ENCODE data around the gene CHCHD10. TPM values are rescaled to one million over a fixed set of nuclear protein-coding genes. Genes with fewer than 3 reads are reported as not detected.
A peak's percentile ranks its signal among the peaks of the same experiment; 100 is the strongest.

CHCHD10 gene
- total and polyA plus RNA-seq, 4 experiments from 2014 or later, result 16.3 to 45.9 (median 38.9) TPM

GRCh38 chr22:23787600-23787896 lies 19.8 kb upstream of the CHCHD10 start:
- CTCF ChIA-PET (ENCODE audit: partially characterized antibody), result interaction anchor here (1.4 to 2.1 kb wide), 2 partner anchors 16 to 59 kb away, joined by 3 to 6 read pairs; no protein-coding TSS in a partner anchor
- Histone ChIP-seq H3K36me3 (ENCODE audit: insufficient read depth, low read length) (peaks cover 5% of the 10 kb centered on the region), H3K27me3 (ENCODE audit: insufficient read depth, low read length) (no peaks in the 10 kb centered on the region), H3K9me3 (ENCODE audit: control insufficient read depth in 1 of 2, low read length in 2 of 2) (no peaks in the 10 kb centered on the region), H3K4me3 (ENCODE audit: low read length in 2 of 2) (peak overlapping the region; percentile 55), H3K27ac (ENCODE audit: low read depth, low read length) (peak overlapping the region; percentile 98), H3K4me1 (ENCODE audit: insufficient read depth, low read length) (peaks cover 34% of the 10 kb centered on the region)
- DNase-seq, result no peak
- H3K27me3 Mint-ChIP-seq, result no peaks in the 10 kb centered on the region
- peaks cover 5 to 21% of the 10 kb centered on the region in 2 donors for H3K36me3 Mint-ChIP-seq
- H3K9me3 Mint-ChIP-seq, result no peaks in the 10 kb centered on the region
- intact Hi-C loops (cut with micrococcal nuclease), result loop anchor here (1.0 to 5.0 kb wide), 5 partner anchors 15 to 127 kb away; partner anchors contain the start of genes DERL3, MMP11 and ZNF70
- H3K4me3 Mint-ChIP-seq, result peak overlapping the region; percentile 89 to 96 (median 91)
- POLR2A ChIA-PET (ENCODE audit: partially characterized antibody), result interaction anchor here (1.0 to 2.4 kb wide), 9 partner anchors 13 to 369 kb away, joined by 3 to 15 read pairs (median 4); partner anchors contain the start of genes CABIN1 and ZNF70
- H3K4me1 Mint-ChIP-seq, result peaks cover 18 to 50% (median 36%) of the 10 kb centered on the region in 4 donors
- H3K27ac Mint-ChIP-seq, result peak overlapping the region; percentile 90 to 95 (median 93)

- H3K4me1 ChIP-seq (ENCODE audit: insufficient read depth, low read length), result peaks cover 34% of the 10 kb centered on the region
- CTCF ChIA-PET (ENCODE audit: partially characterized antibody), result interaction anchor here (0.7 to 2.1 kb wide), 3 partner anchors 16 to 70 kb away, joined by 3 to 6 read pairs (median 5); partner anchors contain the start of gene SLC2A11
- peaks cover 16 to 45% (median 32%) of the 10 kb centered on the region in 4 donors for H3K4me1 Mint-ChIP-seq
These were observed 19.2 kb upstream of the CHCHD10 start, which contains the start of gene SMARCB1 for GRCh38 chr22:23786752-23787599. TSS of gene SMARCB1 (plus strand) at chr22:23786966. CDS start at chr22:23787170, 204 bp downstream.

GRCh38 chr22:23786261-23786710 lies 18.5 kb upstream of the CHCHD10 start:
- H3K9me3 ChIP-seq (ENCODE audit: control insufficient read depth in 1 of 2, low read length in 2 of 2), result no peaks in the 10 kb centered on the region
- intact Hi-C loops (cut with micrococcal nuclease), result loop anchor here (5.0 kb wide), 1 partner anchor 69 kb away; no protein-coding TSS in a partner anchor
- H3K27ac ChIP-seq (ENCODE audit: low read depth, low read length), result peak overlapping the region; percentile 98
- H3K4me1 ChIP-seq (ENCODE audit: insufficient read depth, low read length), result peaks cover 34% of the 10 kb centered on the region
- DNase-seq, result no peak
- H3K36me3 Mint-ChIP-seq, result peaks cover 0 to 9% of the 10 kb centered on the region in 2 donors
- peak overlapping the region in 1 of 2 donors; percentile 55 for H3K4me3 ChIP-seq (ENCODE audit: low read length in 2 of 2)
- CTCF ChIA-PET (ENCODE audit: partially characterized antibody), result interaction anchor here (0.7 to 2.1 kb wide), 4 partner anchors 15 to 108 kb away, joined by 3 to 6 read pairs (median 4); partner anchors contain the start of genes MIF and SLC2A11
- peak overlapping the region; percentile 92 to 97 (median 93) for H3K27ac Mint-ChIP-seq
- no peaks in the 10 kb centered on the region for H3K27me3 Mint-ChIP-seq
- no peaks in the 10 kb centered on the region for H3K36me3 ChIP-seq (ENCODE audit: insufficient read depth, low read length)
- H3K4me1 Mint-ChIP-seq, result peaks cover 16 to 40% (median 30%) of the 10 kb centered on the region in 4 donors
- H3K4me3 Mint-ChIP-seq, result peak overlapping the region; percentile 82 to 96 (median 88)
- no peaks in the 10 kb centered on the region for H3K27me3 ChIP-seq (ENCODE audit: insufficient read depth, low read length)
- POLR2A ChIA-PET (ENCODE audit: partially characterized antibody), result interaction anchor here (0.9 to 2.4 kb wide), 10 partner anchors 12 to 769 kb away, joined by 3 to 15 read pairs (median 4); partner anchors contain the start of genes GUCD1, MIF, SLC2A11 and ZNF70
- no peaks in the 10 kb centered on the region for H3K9me3 Mint-ChIP-seq

More at GRCh38 chr22:23786752-23787599, 19.2 kb upstream of the CHCHD10 start, which contains the start of gene SMARCB1:
- H3K36me3 Mint-ChIP-seq, result peaks cover 0 to 15% of the 10 kb centered on the region in 2 donors
- peak within 1 kb of the TSS; percentile 89 to 96 (median 91) for H3K4me3 Mint-ChIP-seq
- Histone ChIP-seq H3K36me3 (ENCODE audit: insufficient read depth, low read length) (no peaks in the 10 kb centered on the region), H3K4me3 (ENCODE audit: low read length in 2 of 2) (peak within 1 kb of the TSS; percentile 55), H3K27ac (ENCODE audit: low read depth, low read length) (peak within 1 kb of the TSS; percentile 98), H3K27me3 (ENCODE audit: insufficient read depth, low read length) (no peaks in the 10 kb centered on the region), H3K9me3 (ENCODE audit: control insufficient read depth in 1 of 2, low read length in 2 of 2) (no peaks in the 10 kb centered on the region)
- POLR2A ChIA-PET (ENCODE audit: partially characterized antibody), result interaction anchor here (0.9 to 2.4 kb wide), 13 partner anchors 13 to 768 kb away, joined by 3 to 15 read pairs (median 4); partner anchors contain the start of genes CABIN1, GUCD1, MIF and SLC2A11
- H3K27ac Mint-ChIP-seq, result peak within 1 kb of the TSS; percentile 93 to 97 (median 95)
- no peaks in the 10 kb centered on the region for H3K27me3 Mint-ChIP-seq
- DNase-seq, result peak; percentile 86 to 89 (median 86)
- H3K9me3 Mint-ChIP-seq, result no peaks in the 10 kb centered on the region
- intact Hi-C loops (cut with micrococcal nuclease), result loop anchor here (1.0 to 5.0 kb wide), 5 partner anchors 15 to 127 kb away; partner anchors contain the start of genes DERL3, MMP11 and ZNF70

DNA sequence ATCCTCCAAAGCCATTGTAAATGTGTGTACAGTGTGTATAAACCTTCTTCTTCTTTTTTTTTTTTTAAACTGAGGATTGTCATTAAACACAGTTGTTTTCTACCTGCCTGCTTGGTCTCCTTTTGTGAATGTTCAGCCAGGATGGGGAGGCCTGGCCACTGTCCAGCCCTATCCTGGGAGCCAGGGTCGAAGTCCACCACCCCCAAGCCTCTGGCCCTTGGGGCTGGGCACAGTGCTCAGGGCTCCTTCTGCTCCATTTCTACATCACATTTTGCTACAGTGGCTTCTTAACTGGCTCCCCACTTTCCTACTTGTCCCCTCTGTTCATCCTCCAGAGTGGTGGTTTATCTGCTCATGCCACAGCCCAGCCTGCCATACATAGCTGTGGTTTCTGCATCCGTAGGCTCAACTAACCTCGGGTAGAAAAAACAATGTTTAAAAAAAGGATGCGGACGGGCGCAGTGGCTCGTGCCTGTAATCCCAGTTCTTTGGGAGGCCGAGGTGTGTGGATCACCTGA lies 16.5 kb upstream of the CHCHD10 start:
- POLR2A ChIA-PET (ENCODE audit: partially characterized antibody), result no interaction called here

DNA sequence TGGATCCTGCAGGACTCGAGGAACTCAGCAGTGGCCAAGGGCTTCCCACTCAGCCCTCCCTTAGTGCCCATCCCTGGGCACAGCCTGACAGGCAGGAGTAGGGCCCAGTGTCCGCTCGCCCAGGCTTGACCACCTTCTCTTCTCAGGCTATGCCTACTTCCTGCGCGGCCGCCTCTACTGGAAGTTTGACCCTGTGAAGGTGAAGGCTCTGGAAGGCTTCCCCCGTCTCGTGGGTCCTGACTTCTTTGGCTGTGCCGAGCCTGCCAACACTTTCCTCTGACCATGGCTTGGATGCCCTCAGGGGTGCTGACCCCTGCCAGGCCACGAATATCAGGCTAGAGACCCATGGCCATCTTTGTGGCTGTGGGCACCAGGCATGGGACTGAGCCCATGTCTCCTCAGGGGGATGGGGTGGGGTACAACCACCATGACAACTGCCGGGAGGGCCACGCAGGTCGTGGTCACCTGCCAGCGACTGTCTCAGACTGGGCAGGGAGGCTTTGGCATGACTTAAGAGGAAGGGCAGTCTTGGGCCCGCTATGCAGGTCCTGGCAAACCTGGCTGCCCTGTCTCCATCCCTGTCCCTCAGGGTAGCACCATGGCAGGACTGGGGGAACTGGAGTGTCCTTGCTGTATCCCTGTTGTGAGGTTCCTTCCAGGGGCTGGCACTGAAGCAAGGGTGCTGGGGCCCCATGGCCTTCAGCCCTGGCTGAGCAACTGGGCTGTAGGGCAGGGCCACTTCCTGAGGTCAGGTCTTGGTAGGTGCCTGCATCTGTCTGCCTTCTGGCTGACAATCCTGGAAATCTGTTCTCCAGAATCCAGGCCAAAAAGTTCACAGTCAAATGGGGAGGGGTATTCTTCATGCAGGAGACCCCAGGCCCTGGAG lies 15.7 kb upstream of the CHCHD10 start:
- Histone ChIP-seq H3K36me3 (ENCODE audit: insufficient read depth, low read length) (no peaks in the 10 kb centered on the region), H3K4me3 (ENCODE audit: low read length in 2 of 2) (no peak overlapping the region), H3K27me3 (ENCODE audit: insufficient read depth, low read length) (no peaks in the 10 kb centered on the region), H3K4me1 (ENCODE audit: insufficient read depth, low read length) (peaks cover 17% of the 10 kb centered on the region), H3K9me3 (ENCODE audit: control insufficient read depth in 1 of 2, low read length in 2 of 2) (no peaks in the 10 kb centered on the region), H3K27ac (ENCODE audit: low read depth, low read length) (no peak overlapping the region)
- POLR2A ChIA-PET (ENCODE audit: partially characterized antibody), result no interaction called here
- peaks cover 9 to 27% (median 20%) of the 10 kb centered on the region in 4 donors for H3K4me1 Mint-ChIP-seq
- no peak for DNase-seq
- H3K9me3 Mint-ChIP-seq, result no peaks in the 10 kb centered on the region
- no peaks in the 10 kb centered on the region for H3K27me3 Mint-ChIP-seq
- intact Hi-C loops (cut with micrococcal nuclease), result no loop called here
- H3K27ac Mint-ChIP-seq, result peak overlapping the region in 1 of 7 donors; percentile 12
- no peak overlapping the region for H3K4me3 Mint-ChIP-seq
- CTCF ChIA-PET (ENCODE audit: partially characterized antibody), result no interaction called here
- H3K36me3 Mint-ChIP-seq, result peaks cover 0 to 5% of the 10 kb centered on the region in 2 donors

More for the DNA sequence above, 16.5 kb upstream of the CHCHD10 start:
- peaks cover 9 to 35% (median 23%) of the 10 kb centered on the region in 4 donors for H3K4me1 Mint-ChIP-seq
- peak overlapping the region in 3 of 8 donors; percentile 24 to 49 (median 48) for H3K4me3 Mint-ChIP-seq
- no peak overlapping the region for H3K27ac ChIP-seq (ENCODE audit: low read depth, low read length)
- H3K36me3 ChIP-seq (ENCODE audit: insufficient read depth, low read length), result no peaks in the 10 kb centered on the region
- H3K27me3 Mint-ChIP-seq, result no peaks in the 10 kb centered on the region
- H3K4me3 ChIP-seq (ENCODE audit: low read length in 2 of 2), result no peak overlapping the region
- peaks cover 25% of the 10 kb centered on the region for H3K4me1 ChIP-seq (ENCODE audit: insufficient read depth, low read length)
- no peaks in the 10 kb centered on the region for H3K9me3 Mint-ChIP-seq
- H3K27me3 ChIP-seq (ENCODE audit: insufficient read depth, low read length), result no peaks in the 10 kb centered on the region
- intact Hi-C loops (cut with micrococcal nuclease), result no loop called here
- CTCF ChIA-PET (ENCODE audit: partially characterized antibody), result no interaction called here
- H3K36me3 Mint-ChIP-seq, result peaks cover 0 to 5% of the 10 kb centered on the region in 2 donors
- H3K9me3 ChIP-seq (ENCODE audit: control insufficient read depth in 1 of 2, low read length in 2 of 2), result no peaks in the 10 kb centered on the region
- peak overlapping the region in 4 of 7 donors; percentile 23 to 79 (median 54) for H3K27ac Mint-ChIP-seq
- DNase-seq, result peak in 1 of 5 donors; percentile 14

- H3K27me3 Mint-ChIP-seq, result no peaks in the 10 kb centered on the region
- DNase-seq, result no peak
- ChIA-PET CTCF (ENCODE audit: partially characterized antibody) (no interaction called here), POLR2A (ENCODE audit: partially characterized antibody) (no interaction called here)
- H3K27me3 ChIP-seq (ENCODE audit: insufficient read depth, low read length), result no peaks in the 10 kb centered on the region
- H3K36me3 Mint-ChIP-seq, result peaks cover 0 to 5% of the 10 kb centered on the region in 2 donors
- no peaks in the 10 kb centered on the region for H3K9me3 Mint-ChIP-seq
- no peaks in the 10 kb centered on the region for H3K9me3 ChIP-seq (ENCODE audit: control insufficient read depth in 1 of 2, low read length in 2 of 2)
- no peaks in the 10 kb centered on the region for H3K36me3 ChIP-seq (ENCODE audit: insufficient read depth, low read length)
- no peak overlapping the region for H3K4me3 ChIP-seq (ENCODE audit: low read length in 2 of 2)
- no peak overlapping the region for H3K4me3 Mint-ChIP-seq
- peaks cover 6 to 19% (median 15%) of the 10 kb centered on the region in 4 donors for H3K4me1 Mint-ChIP-seq
- intact Hi-C loops (cut with micrococcal nuclease), result no loop called here
- H3K27ac Mint-ChIP-seq, result no peak overlapping the region
- peaks cover 9% of the 10 kb centered on the region for H3K4me1 ChIP-seq (ENCODE audit: insufficient read depth, low read length)
- no peak overlapping the region for H3K27ac ChIP-seq (ENCODE audit: low read depth, low read length)
These were observed 14.9 kb upstream of the CHCHD10 start for GRCh38 chr22:23782703-23783102.

Data from CD4-positive, alpha-beta memory T cell (primary cell).